HG03025 (cell line): Measurements from ENCODE around the gene COL6A6.
"Not testable (repeated sequence)": the region's sequence is repeated elsewhere in the genome, so short reads cannot be mapped to it uniquely, and the experiment has no call there.

ENCODE experiments used
- ATAC-seq: cut with Tn5 transposase; IDR thresholded peaks from one replicate; pipeline ENCODE4 v1.9.1; 2021; ENCODE audit warnings: mild to moderate bottlenecking, moderate library complexity; ENCODE audit not compliant: unreplicated experiment, low FRiP score

COL6A6 gene

GRCh38 chr3:130529486-130530215 lies 12.7 kb downstream of the COL6A6 start:
- no peak for ATAC-seq

DNA sequence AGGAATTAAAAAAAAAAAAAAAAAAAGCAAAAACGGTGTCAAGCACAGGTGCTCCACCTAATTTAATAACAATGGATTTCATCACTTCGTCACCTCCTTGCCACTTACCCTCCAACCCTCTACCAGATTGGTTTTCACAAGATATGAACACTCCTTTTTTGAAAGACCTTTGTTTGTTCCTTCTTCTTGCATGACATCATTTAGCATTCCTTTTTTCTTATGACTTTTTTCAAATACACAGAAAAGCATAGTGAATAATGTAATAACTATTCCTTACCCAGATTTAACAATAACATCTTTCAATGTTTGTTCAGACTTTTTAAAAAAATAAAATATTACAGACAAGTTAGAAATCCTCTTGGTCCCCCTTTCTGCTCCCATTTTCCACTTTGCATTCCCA lies 16.3 kb downstream of the COL6A6 start:
- ATAC-seq = no peak

DNA sequence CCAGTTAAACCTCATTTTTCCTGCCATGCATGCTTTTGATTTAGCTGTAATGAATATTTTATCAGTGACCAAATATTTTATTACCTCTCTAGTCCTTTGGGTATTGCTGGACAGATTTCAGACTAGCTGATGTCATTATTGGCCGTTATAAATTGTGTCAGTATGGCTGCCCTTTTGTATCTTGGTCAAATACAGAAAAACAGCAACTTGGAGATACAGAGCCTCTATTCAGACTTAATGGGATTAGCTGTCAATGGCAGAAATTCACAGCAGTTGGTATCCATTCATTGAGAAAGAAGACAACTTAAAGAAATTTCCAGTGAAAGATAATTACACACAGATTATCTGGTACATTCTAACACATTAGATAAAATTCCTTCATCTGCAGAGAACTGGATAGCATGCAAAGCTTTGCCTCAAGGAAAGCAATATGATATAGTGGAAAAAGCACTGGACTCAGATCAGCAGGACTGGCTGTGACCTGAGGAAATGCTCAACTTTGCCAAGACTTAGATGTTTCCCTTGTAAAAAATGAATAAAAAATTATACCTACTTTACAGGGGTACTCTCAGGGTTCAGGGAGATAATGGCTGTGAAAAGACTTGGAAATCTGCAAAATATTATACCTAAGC lies 20.8 kb downstream of the COL6A6 start:
- no peak for ATAC-seq

- no peak for ATAC-seq
These were observed 22.0 kb downstream of the COL6A6 start for GRCh38 chr3:130539005-130539404.

DNA sequence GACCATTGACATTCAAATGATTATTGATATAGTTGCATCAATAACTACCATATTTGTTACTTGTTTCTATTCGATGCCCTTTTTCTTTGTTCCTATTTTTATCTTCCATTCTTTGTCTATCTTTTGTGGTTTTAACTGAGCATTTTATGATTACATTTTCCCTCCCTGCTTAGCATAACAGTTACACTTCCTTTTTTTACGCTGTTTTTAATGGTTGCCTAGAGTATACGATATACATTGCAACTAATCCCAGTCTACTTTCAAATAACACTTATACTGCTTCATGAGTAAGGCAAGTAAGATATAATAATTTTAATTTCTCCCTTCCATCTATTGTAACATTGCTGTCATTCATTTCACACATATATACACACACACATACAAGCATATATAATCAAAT lies 26.3 kb downstream of the COL6A6 start:
- no peak for ATAC-seq

GRCh38 chr3:130546920-130547679 lies 30.1 kb downstream of the COL6A6 start:
- no peak for ATAC-seq

DNA sequence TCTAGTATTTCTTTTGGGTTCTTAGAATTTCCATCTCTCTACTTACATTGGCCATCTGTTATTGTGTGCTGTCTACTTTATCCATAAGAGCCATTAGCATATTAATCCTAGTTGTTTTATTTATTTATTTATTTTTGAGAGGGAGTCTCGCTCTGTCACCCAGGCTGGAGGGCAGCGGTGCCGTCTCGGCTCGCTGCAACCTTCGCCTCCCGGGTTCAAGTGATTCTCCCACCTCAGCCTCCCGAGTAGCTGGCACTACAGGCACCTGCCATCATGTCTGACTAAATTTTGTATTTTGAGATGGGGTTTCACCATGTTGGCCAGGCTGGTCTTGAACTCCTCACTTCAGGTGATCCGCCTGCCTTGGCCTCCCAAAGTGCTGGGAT lies 30.7 kb downstream of the COL6A6 start:
- ATAC-seq = not testable (repeated sequence)

DNA sequence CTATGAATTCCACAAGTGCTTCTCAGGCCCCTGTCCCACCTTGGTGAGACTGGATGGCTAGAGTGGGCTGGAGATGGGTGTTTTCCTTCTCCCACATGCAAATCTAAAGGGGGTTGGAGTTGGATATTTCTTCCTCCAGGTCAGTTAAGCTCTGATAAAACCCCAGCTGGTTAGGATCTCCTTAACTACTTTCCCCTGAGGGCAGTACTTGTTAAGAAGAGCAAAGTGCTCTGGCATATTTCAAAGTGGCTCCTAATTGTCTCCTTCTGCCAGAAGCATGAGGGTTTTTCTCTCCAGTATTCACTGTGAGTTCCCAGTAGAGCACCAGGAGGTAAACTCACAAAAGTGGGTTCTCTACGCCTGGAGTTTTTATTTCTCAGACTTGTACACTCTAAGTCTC lies 31.4 kb downstream of the COL6A6 start:
- ATAC-seq = no peak

DNA sequence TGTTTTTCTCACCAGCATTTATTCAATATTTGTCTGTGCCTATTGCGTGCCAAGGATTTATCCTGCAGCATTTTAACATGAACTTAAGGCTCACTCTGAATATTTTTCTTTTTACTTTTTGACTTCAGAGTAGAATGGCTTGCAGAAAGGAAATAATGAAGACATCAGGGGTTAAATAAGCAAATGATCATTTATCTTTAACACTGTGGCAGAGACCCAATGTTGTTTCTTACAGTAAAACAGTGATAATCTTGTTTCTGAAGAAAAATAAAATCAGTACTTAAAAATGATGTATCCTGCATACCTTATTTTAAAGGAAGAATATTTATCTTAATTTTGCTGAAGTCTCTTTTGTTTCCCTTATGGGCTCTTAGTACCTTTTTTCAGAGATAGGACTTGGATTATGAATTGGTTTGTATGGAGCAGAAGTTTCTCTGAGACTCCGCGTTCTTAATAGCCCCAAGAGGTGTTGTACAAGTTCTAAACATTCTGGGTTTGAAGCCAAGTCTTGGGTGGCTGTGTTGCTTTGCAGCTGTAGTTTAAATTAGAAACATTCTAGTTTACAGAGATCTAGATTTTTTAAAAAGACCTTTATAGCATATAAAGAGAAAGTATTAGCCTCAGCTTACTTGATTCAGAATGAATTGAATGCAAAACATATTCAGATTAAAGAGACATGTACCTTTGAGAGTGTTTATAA lies 40.5 kb downstream of the COL6A6 start:
- no peak for ATAC-seq

- no peak for ATAC-seq
These were observed 41.4 kb downstream of the COL6A6 start for GRCh38 chr3:130558366-130558765.

DNA sequence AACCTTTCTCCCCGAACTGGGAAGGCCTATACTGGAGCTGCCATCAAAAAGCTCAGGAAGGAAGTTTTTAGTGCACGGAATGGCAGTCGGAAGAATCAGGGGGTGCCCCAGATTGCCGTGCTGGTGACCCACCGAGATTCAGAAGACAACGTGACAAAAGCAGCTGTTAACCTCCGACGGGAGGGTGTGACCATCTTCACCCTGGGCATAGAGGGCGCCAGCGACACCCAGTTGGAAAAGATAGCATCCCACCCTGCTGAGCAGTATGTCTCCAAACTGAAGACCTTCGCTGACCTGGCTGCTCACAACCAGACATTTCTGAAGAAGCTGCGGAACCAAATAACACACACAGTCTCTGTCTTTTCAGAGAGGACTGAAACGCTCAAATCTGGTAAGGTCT lies 48.2 kb downstream of the COL6A6 start:
- no peak for ATAC-seq
